Ovary (tissue), 9 donors: ENCODE measurements around the gene HOXA6. TPM values are rescaled to one million over a fixed set of nuclear protein-coding genes. Genes with fewer than 3 reads are reported as not detected.

Experiments
- DNase-seq, 5 donors: peaks; one replicate each; pipeline ENCODE4 v3.0.0-alpha.2; 2019 to 2020
- H3K27ac ChIP-seq, 2 donors: fragments of 200-600 bp; one replicate each; pipeline versions ENCODE4 v1.5.1 to v1.8.0; 2019 to 2022
- H3K27me3 ChIP-seq: fragments of 200-600 bp; one replicate; pipeline ENCODE4 v1.8.0; 2022
- H3K36me3 ChIP-seq: fragments of 200-600 bp; sonication (generic); one replicate; pipeline ENCODE4 v1.5.1; 2019
- H3K4me1 ChIP-seq: one replicate; pipeline ENCODE4 v1.8.1; 2013; ENCODE audit warnings: mild to moderate bottlenecking, moderate library complexity; ENCODE audit not compliant: insufficient read depth
- H3K4me3 ChIP-seq: fragments of 200-600 bp; sonication (generic); one replicate; pipeline ENCODE4 v1.5.1; 2017
- H3K9me3 ChIP-seq, 2 donors: fragments of 200-600 bp in 1 of 2; sonication (generic) in 1 of 2; one replicate each; pipeline versions ENCODE4 v1.5.1 to v1.8.1; 2013 to 2019; ENCODE audit warnings: mild to moderate bottlenecking in 1 of 2, moderate library complexity in 1 of 2
- CTCF ChIP-seq, 3 donors: fragments of 450-650 bp in 2 of 3; fragments of 200-600 bp in 1 of 3; IDR thresholded peaks; one replicate each; pipeline versions ENCODE4 v1.5.1 to v1.8.0; 2016 to 2022; ENCODE audit warnings: antibody characterized with exemption in 3 of 3, mild to moderate bottlenecking in 1 of 3
- EP300 ChIP-seq: sonication (generic); formaldehyde crosslinking; IDR thresholded peaks from one replicate; pipeline ENCODE4 v1.6.1; 2017; ENCODE audit warnings: antibody characterized with exemption
- POLR2A ChIP-seq: fragments of 450-650 bp; IDR thresholded peaks from one replicate; pipeline ENCODE4 v1.6.1; 2017; ENCODE audit warnings: antibody characterized with exemption, mild to moderate bottlenecking, moderate library complexity
- WGBS, 3 donors: extraction: QIAGEN DNeasy Blood & Tissue Kit in 1 of 3; methylation state at CpG; one replicate each; pipeline versions ENCODE4 v1.1.5 to v1.1.7; 2013 to 2017; 5-methylcytosine and 5-hydroxymethylcytosine counted together
- intact Hi-C, 4 donors: fragments of 100-400 bp; cut with DNase I; formaldehyde crosslinking; loops; one replicate each; pipeline versions ENCODE4 v1.11.0 to v1.15.1; 2022 to 2023
- polyA plus RNA-seq, 2 donors: library from polyadenylated mRNA; stranded (reverse); fragments of 200-250 nt in 1 of 2; fragments of 350-450 nt in 1 of 2; fragmentation: Illumina TruSeq in 1 of 2; extraction: RNeasy Lipid Tissue Mini Kit (QIAGEN cat#74804) in 1 of 2; gene quantifications; one replicate each; pipeline ENCODE4 v1.2.3, GENCODE V29; 2013 to 2014
- total RNA-seq, 7 donors: library from RNA; depleted of rRNA in 2 of 7; stranded (reverse); fragments of >200 nt in 2 of 7; fragmentation: NEBNext Ultra II Directional in 3 of 7; extraction: Animal tissue kit (Norgen Biotek cat#: 25700) in 3 of 7; gene quantifications; one replicate each; pipeline versions ENCODE4 v1.1.0 to v1.2.4, GENCODE V29; 2016 to 2023
- donor health status: DM: no; HTN: no; CAD: no; lungs with moderate emphysema.
- donor health status: DM: no; HTN: no; CAD: no.
- donor health status: Bipolar disorder and iron deficiency.
- donor health status: DM: yes; HTN: yes; CAD: no.
- donor health status: DM: no; HTN: no; CAD: no.
- donor health status: DM: yes; HTN: yes; CAD: no.

The HOXA6 gene
- total and polyA plus RNA-seq, 9 donors, result 0.29 to 4.2 (median 0.39) TPM; not detected in 1

- peaks cover 4% of the 10 kb centered on the region for H3K4me1 ChIP-seq
- H3K27me3 ChIP-seq, result peaks cover 3% of the 10 kb centered on the region
- H3K36me3 ChIP-seq, result no peaks in the 10 kb centered on the region
- 16 to 24% (median 22%) methylated on average over 25 to 30 of the region's 30 CpGs for WGBS, 3 donors
- peak overlapping the region; percentile 61 for H3K4me3 ChIP-seq
- TF ChIP-seq EP300, result no peak
- TF ChIP-seq POLR2A, result no peak
- TF ChIP-seq CTCF (IDR thresholded peaks at IDR 0.05), result no peak
- no peak overlapping the region for H3K27ac ChIP-seq
- H3K9me3 ChIP-seq, result no peaks in the 10 kb centered on the region
- DNase-seq, result peak in 3 of 5 donors; percentile 6 to 31 (median 28)
- intact Hi-C loops, result loop anchor here in 2 of 4 donors (5.0 to 10.0 kb wide), 3 partner anchors 790 to 1262 kb away; partner anchors contain the start of genes CBX3 (in 1 of the 2) and HNRNPA2B1 (in 1 of the 2)
Measured at GRCh38 chr7:27156916-27157701, 9.5 kb upstream of the HOXA6 start.

GRCh38 chr7:27156508-27156898, 8.9 kb upstream of the HOXA6 start, which contains the start of gene HOXA7:
Gene HOXA7, minus strand, starts transcription at chr7:27156675. Its CDS starts 130 bp downstream, at chr7:27156545.
- H3K9me3 ChIP-seq, result peaks cover 0 to 3% of the 10 kb centered on the region in 2 donors
- peak within 1 kb of the TSS; percentile 61 for H3K4me3 ChIP-seq
- no peaks in the 10 kb centered on the region for H3K36me3 ChIP-seq
- peak in 4 of 5 donors; percentile 38 to 73 (median 49) for DNase-seq
- WGBS, 3 donors, result 1 to 2% (median 2%) methylated on average over 17 to 33 of the region's 33 CpGs
- intact Hi-C loops, result loop anchor here in 2 of 4 donors (5.0 to 10.0 kb wide), 3 partner anchors 789 to 1262 kb away; partner anchors contain the start of genes CBX3 (in 1 of the 2) and HNRNPA2B1 (in 1 of the 2)
- H3K4me1 ChIP-seq, result peaks cover 4% of the 10 kb centered on the region
- no peak within 1 kb of the TSS for H3K27ac ChIP-seq
- peaks cover 3% of the 10 kb centered on the region for H3K27me3 ChIP-seq
- TF ChIP-seq EP300 (no peak), POLR2A (no peak), CTCF (IDR thresholded peaks at IDR 0.05) (no peak)

GRCh38 chr7:27155816-27156507, 8.4 kb upstream of the HOXA6 start:
- peak in 3 of 5 donors; percentile 8 to 43 (median 42) for DNase-seq
- Histone ChIP-seq H3K9me3 (peaks cover 0 to 3% of the 10 kb centered on the region in 2 donors), H3K36me3 (no peaks in the 10 kb centered on the region), H3K27me3 (peaks cover 3% of the 10 kb centered on the region), H3K4me1 (peaks cover 8% of the 10 kb centered on the region), H3K27ac (no peak overlapping the region), H3K4me3 (peak overlapping the region; percentile 61)
- WGBS, 3 donors, result 1 to 2% (median 2%) methylated on average over 63 of the region's 63 CpGs
- no peak for TF ChIP-seq CTCF (IDR thresholded peaks at IDR 0.05)
- no peak for TF ChIP-seq EP300
- no peak for TF ChIP-seq POLR2A
- intact Hi-C loops, result loop anchor here in 2 of 4 donors (5.0 to 10.0 kb wide), 3 partner anchors 789 to 1261 kb away; partner anchors contain the start of genes CBX3 (in 1 of the 2) and HNRNPA2B1 (in 1 of the 2)
